SH-SY5Y (cell line): ENCODE measurements around the gene MFF.

Source experiments
- GATA2 ChIP-seq: IDR thresholded peaks from 2 replicates; pipeline ENCODE4 v1.6.1; 2011; ENCODE audit warnings: mild to moderate bottlenecking, low read depth, low read length
- GATA3 ChIP-seq: IDR thresholded peaks from 2 replicates; pipeline ENCODE4 v1.6.1; 2011; ENCODE audit warnings: low read depth, mild to moderate bottlenecking, low read length, moderate library complexity

Gene MFF

DNA sequence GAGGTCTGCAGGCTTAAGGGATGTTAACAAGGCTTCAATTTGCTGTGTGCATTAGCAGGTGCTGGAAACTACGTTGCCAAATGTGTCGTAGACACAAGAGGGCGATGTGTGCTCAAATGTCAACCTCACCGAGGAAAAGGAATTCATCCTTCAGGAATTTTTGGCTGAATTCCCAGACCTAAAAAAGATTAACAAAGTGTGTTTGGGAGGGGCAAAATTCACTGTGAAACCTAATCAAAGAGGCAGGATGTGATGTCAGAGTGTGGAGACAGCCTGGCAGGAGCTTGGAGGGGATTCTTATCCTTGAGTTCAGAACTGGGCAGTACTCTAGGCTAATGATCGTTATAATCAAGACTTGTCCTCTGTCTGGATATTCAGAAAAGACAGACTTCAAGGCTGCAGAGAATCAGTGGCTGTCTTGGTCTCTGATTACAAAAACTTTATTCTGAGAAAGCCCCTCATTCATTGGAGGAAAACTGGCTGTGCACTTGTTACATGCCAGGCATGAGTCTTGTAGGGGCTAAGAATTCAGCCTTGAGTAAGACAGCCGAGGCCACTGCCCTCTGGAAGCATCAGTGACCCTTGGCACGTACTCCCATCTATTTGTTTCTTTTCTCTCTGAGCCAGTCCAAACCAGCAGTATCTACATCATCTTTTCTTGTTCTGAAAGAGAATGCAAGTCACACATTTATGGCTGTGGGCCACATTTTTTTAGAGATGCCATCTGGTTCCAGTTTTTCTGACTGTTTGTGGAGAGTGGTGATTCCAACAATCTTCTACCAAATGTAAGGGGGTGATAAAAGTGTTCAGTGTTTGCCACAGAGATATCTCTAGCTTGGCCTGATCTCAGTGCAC, 81.4 kb downstream of the MFF start:
- TF ChIP-seq GATA3 (no peak), GATA2 (peak; percentile 11; the same call in 1 of the 2 replicates)
